ENCODE data around the gene MARCHF6.
"Not testable (repeated sequence)": the region's sequence is repeated elsewhere in the genome, so short reads cannot be mapped to it uniquely, and the experiment has no call there.

Gene MARCHF6

GRCh38 chr5:10333154-10334006, 20.1 kb upstream of the MARCHF6 start:
- Mint-ChIP-seq H3K27ac (no peak overlapping the region), H3K4me3 (peak overlapping the region; percentile 85), H3K36me3 (ENCODE audit: low read depth) (no peaks in the 10 kb centered on the region), H3K9me3 (no peaks in the 10 kb centered on the region), H3K27me3 (peaks cover 41% of the 10 kb centered on the region), H3K4me1 (ENCODE audit: low read depth) (peaks cover 5% of the 10 kb centered on the region)

GRCh38 chr5:10334831-10335230, 18.7 kb upstream of the MARCHF6 start:
- H3K4me3 Mint-ChIP-seq: no peak overlapping the region
- H3K9me3 Mint-ChIP-seq: no peaks in the 10 kb centered on the region
- H3K27me3 Mint-ChIP-seq: peaks cover 41% of the 10 kb centered on the region
- H3K36me3 Mint-ChIP-seq (ENCODE audit: low read depth): no peaks in the 10 kb centered on the region
- H3K4me1 Mint-ChIP-seq (ENCODE audit: low read depth): peaks cover 5% of the 10 kb centered on the region
- H3K27ac Mint-ChIP-seq: no peak overlapping the region

GRCh38 chr5:10335711-10336470, 17.6 kb upstream of the MARCHF6 start:
- Mint-ChIP-seq H3K9me3 (no peaks in the 10 kb centered on the region), H3K27ac (no peak overlapping the region), H3K4me3 (no peak overlapping the region), H3K36me3 (ENCODE audit: low read depth) (no peaks in the 10 kb centered on the region), H3K27me3 (peaks cover 41% of the 10 kb centered on the region), H3K4me1 (ENCODE audit: low read depth) (peaks cover 5% of the 10 kb centered on the region)

GRCh38 chr5:10337107-10337506, 16.4 kb upstream of the MARCHF6 start:
- Mint-ChIP-seq H3K9me3 (no peaks in the 10 kb centered on the region), H3K36me3 (ENCODE audit: low read depth) (no peaks in the 10 kb centered on the region), H3K4me1 (ENCODE audit: low read depth) (peaks cover 5% of the 10 kb centered on the region), H3K4me3 (no peak overlapping the region), H3K27me3 (peaks cover 30% of the 10 kb centered on the region), H3K27ac (no peak overlapping the region)

GRCh38 chr5:10337986-10338385, 15.5 kb upstream of the MARCHF6 start:
- Mint-ChIP-seq H3K4me3 (no peak overlapping the region), H3K4me1 (ENCODE audit: low read depth) (peaks cover 5% of the 10 kb centered on the region), H3K36me3 (ENCODE audit: low read depth) (no peaks in the 10 kb centered on the region), H3K27me3 (peaks cover 22% of the 10 kb centered on the region), H3K9me3 (no peaks in the 10 kb centered on the region), H3K27ac (no peak overlapping the region)

- Mint-ChIP-seq H3K4me3 (no peak overlapping the region), H3K27ac (no peak overlapping the region), H3K27me3 (peaks cover 16% of the 10 kb centered on the region), H3K9me3 (no peaks in the 10 kb centered on the region), H3K4me1 (ENCODE audit: low read depth) (no peaks in the 10 kb centered on the region), H3K36me3 (ENCODE audit: low read depth) (no peaks in the 10 kb centered on the region)
These were observed 14.8 kb upstream of the MARCHF6 start for GRCh38 chr5:10338686-10339057.

- Mint-ChIP-seq H3K27ac (no peak overlapping the region), H3K36me3 (ENCODE audit: low read depth) (no peaks in the 10 kb centered on the region), H3K4me3 (no peak overlapping the region), H3K9me3 (no peaks in the 10 kb centered on the region), H3K4me1 (ENCODE audit: low read depth) (no peaks in the 10 kb centered on the region), H3K27me3 (peaks cover 16% of the 10 kb centered on the region)
These were observed 14.3 kb upstream of the MARCHF6 start for GRCh38 chr5:10339058-10339811.

- Mint-ChIP-seq H3K4me3 (no peak overlapping the region), H3K27ac (no peak overlapping the region), H3K27me3 (peaks cover 8% of the 10 kb centered on the region), H3K9me3 (no peaks in the 10 kb centered on the region), H3K36me3 (ENCODE audit: low read depth) (no peaks in the 10 kb centered on the region), H3K4me1 (ENCODE audit: low read depth) (no peaks in the 10 kb centered on the region)
These were observed 13.5 kb upstream of the MARCHF6 start for GRCh38 chr5:10339958-10340357.

GRCh38 chr5:10343486-10343885, 10.0 kb upstream of the MARCHF6 start:
- H3K4me3 Mint-ChIP-seq: no peak overlapping the region
- H3K27me3 Mint-ChIP-seq: no peaks in the 10 kb centered on the region
- H3K27ac Mint-ChIP-seq: no peak overlapping the region
- H3K9me3 Mint-ChIP-seq: no peaks in the 10 kb centered on the region
- H3K36me3 Mint-ChIP-seq (ENCODE audit: low read depth): no peaks in the 10 kb centered on the region
- H3K4me1 Mint-ChIP-seq (ENCODE audit: low read depth): no peaks in the 10 kb centered on the region

GRCh38 chr5:10344461-10345106, 8.9 kb upstream of the MARCHF6 start:
- H3K27me3 Mint-ChIP-seq; H3K27ac Mint-ChIP-seq; H3K4me1 Mint-ChIP-seq (ENCODE audit: low read depth); H3K9me3 Mint-ChIP-seq; H3K36me3 Mint-ChIP-seq (ENCODE audit: low read depth); H3K4me3 Mint-ChIP-seq: not testable (repeated sequence)

GRCh38 chr5:10348258-10348657, 5.2 kb upstream of the MARCHF6 start:
- Mint-ChIP-seq H3K4me3 (no peak overlapping the region), H3K9me3 (no peaks in the 10 kb centered on the region), H3K36me3 (ENCODE audit: low read depth) (peaks cover 3% of the 10 kb centered on the region), H3K27ac (no peak overlapping the region), H3K4me1 (ENCODE audit: low read depth) (peaks cover 16% of the 10 kb centered on the region), H3K27me3 (no peaks in the 10 kb centered on the region)

GRCh38 chr5:10351199-10351905, 2.1 kb upstream of the MARCHF6 start:
- no peak overlapping the region for H3K27ac Mint-ChIP-seq

GRCh38 chr5:10351919-10352318, 1.6 kb upstream of the MARCHF6 start:
- peak overlapping the region; percentile 86 for H3K4me3 Mint-ChIP-seq

More at GRCh38 chr5:10351199-10351905, 2.1 kb upstream of the MARCHF6 start:
- peaks cover 26% of the 10 kb centered on the region for H3K4me1 Mint-ChIP-seq (ENCODE audit: low read depth)
- H3K27me3 Mint-ChIP-seq: no peaks in the 10 kb centered on the region
- peak overlapping the region; percentile 86 for H3K4me3 Mint-ChIP-seq
- no peaks in the 10 kb centered on the region for H3K9me3 Mint-ChIP-seq
- peaks cover 9% of the 10 kb centered on the region for H3K36me3 Mint-ChIP-seq (ENCODE audit: low read depth)

More at GRCh38 chr5:10351919-10352318, 1.6 kb upstream of the MARCHF6 start:
- peaks cover 13% of the 10 kb centered on the region for H3K36me3 Mint-ChIP-seq (ENCODE audit: low read depth)
- no peaks in the 10 kb centered on the region for H3K9me3 Mint-ChIP-seq
- peaks cover 32% of the 10 kb centered on the region for H3K4me1 Mint-ChIP-seq (ENCODE audit: low read depth)
- H3K27ac Mint-ChIP-seq: peak overlapping the region; percentile 96
- H3K27me3 Mint-ChIP-seq: no peaks in the 10 kb centered on the region
